ENCODE results near the gene NFS1.

GRCh38 chr20:35731862-35732643, 32.9 kb upstream of the NFS1 start:
- TF ChIP-seq CTCF (IDR thresholded peaks at IDR 0.05; ENCODE audit: insufficient read depth, low read length) (no peak), REST (IDR thresholded peaks at IDR 0.05; ENCODE audit: insufficient replicate concordance, low read depth) (no peak)

Measured in HL-60 (cell line).